HG02938 (cell line): Measurements from ENCODE around the gene BMP5.

ENCODE experiments used
- ATAC-seq: cut with Tn5 transposase; IDR thresholded peaks from one replicate; pipeline ENCODE4 v1.9.1; 2021; ENCODE audit warnings: mild to moderate bottlenecking, moderate library complexity; ENCODE audit not compliant: unreplicated experiment

Gene BMP5

DNA sequence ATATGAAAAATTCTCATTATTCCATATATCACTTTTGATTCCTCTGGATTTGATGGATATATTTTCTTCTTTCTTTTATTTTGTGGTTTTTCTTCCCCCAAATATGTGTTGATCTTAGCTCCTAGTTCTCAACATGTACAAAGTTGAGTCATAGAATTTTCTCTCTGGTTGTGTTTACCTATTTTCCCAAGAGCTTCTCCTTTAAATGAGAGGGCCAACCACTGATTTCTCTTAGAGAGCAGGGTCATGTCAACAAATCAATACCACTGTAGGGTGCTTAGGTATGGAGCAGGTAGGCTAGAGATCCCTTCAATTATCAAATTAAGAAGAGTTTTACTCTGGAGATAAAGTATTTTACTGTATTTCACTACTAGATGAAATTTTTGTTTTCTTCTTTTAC, 145.7 kb downstream of the BMP5 start:
- no peak for ATAC-seq

GRCh38 chr6:55726144-55726543, 149.2 kb downstream of the BMP5 start:
- ATAC-seq, result no peak

- no peak for ATAC-seq
Measured at GRCh38 chr6:55714831-55715230, 160.6 kb downstream of the BMP5 start.

GRCh38 chr6:55713436-55713835, 162.0 kb downstream of the BMP5 start:
- no peak for ATAC-seq

DNA sequence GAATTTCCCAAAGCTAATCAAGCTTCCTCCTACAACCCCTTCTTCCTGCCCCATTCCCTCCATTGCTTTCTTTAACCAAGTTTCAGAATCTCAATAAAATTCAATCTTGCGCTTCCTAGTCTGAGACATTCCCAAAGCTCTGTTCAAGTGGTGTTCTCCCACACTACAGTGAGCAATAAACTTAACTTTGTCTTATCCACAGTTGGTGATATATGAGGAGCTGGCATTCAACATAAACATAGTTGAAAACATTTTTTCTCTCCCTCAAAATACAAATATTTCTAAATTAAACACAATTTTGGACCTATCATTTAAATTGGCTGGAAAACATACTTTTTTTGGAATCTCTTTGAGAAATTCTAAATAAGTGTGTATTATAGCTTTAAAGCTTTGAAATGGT, 166.7 kb downstream of the BMP5 start:
- no peak for ATAC-seq

DNA sequence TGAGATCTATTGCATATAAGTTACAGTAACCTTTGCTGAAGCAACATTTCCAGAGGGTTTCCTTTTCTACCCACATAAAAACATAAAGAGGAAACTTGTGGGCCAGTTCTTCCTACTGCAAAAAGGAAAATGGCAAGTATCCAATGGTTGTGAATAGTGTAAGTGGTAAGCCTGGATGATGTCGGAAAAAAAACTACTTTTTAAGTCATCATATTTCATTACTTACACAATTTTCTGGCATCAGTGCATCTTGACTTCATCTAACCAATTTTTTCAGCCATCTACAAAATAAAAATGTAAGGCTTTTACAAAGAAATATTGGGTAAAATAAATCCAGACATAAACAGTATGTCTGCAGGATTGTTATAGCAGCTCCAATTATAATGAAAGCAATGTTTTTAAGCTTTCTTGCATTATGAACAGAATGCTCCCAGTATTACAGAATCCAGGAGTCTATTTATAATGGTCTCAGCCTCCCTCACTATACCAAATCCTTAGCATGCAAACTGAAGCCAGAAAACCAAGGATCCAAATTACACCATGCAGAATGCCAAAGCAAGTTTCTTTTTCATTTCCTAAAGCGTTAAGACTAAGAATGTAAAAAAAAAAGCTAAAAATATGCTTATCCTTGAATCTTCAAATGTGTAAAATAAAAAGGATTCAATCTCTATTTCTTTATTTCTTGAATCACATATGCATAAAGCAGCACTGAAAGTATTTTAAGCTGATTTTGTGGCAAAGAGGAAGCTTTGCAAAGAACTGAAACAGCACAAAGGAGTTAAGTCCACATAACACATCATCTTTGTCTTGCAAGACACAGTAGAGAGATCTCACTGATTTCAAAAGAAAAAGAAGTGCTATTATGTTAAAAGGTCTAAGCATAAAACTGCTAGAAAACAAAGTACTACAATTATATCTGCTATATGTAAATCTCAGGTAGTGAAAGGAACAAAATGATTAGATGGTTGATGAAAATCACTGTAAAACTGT, 169.6 kb downstream of the BMP5 start:
- ATAC-seq, result no peak

DNA sequence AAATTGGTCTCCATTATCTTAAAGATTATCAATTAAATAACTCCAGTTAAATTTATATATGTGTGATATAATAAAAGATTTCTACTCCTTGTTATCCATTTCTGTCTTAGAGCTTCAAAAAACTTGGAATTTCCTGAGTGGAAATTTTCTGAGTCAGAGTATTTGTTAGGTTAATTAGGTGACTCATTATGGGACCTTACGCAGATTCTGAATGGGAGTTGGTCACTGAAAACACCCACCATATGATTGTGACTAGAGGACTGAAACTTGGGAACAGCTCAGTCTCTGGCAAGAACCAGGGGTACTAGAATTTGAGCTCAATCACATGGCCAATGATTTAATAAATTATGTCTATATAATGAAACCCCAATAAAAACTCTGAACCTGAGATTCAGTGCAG, 171.0 kb downstream of the BMP5 start:
- ATAC-seq, result no peak
